Psoas muscle (tissue), 8 donors: ENCODE data around the gene BNC1. TPM values are rescaled to one million over a fixed set of nuclear protein-coding genes. Genes with fewer than 3 reads are reported as not detected.

ENCODE experiments used
- ATAC-seq, 4 donors: fragments of 200-7000 bp; cut with Tn5 transposase; one replicate each; pipeline ENCODE4 v1.9.1; 2020; ENCODE audit warnings: moderate library complexity in 3 of 4, mild to moderate bottlenecking in 2 of 4
- DNase-seq, 2 donors: peaks; one replicate each; pipeline ENCODE4 v3.0.0-alpha.2; 2020
- H3K27ac ChIP-seq: fragments of 200-600 bp; one replicate; pipeline ENCODE4 v1.8.0; 2022
- H3K27me3 ChIP-seq, 3 donors: fragments of 200-600 bp in 1 of 3; one replicate each; pipeline versions ENCODE4 v1.6.1 to v1.8.0; 2013 to 2022; ENCODE audit warnings: low read length in 2 of 3, mild to moderate bottlenecking in 2 of 3, moderate library complexity in 1 of 3; ENCODE audit not compliant: insufficient read depth in 3 of 3
- H3K36me3 ChIP-seq, 2 donors: fragments of 200-600 bp in 1 of 2; one replicate each; pipeline versions ENCODE4 v1.6.1 to v1.8.0; 2013 to 2022; ENCODE audit warnings: low read depth in 1 of 2, mild to moderate bottlenecking in 1 of 2, moderate library complexity in 1 of 2; ENCODE audit not compliant: insufficient read depth in 1 of 2
- H3K4me1 ChIP-seq: fragments of 200-600 bp; one replicate; pipeline ENCODE4 v1.8.0; 2022
- H3K4me3 ChIP-seq: fragments of 200-600 bp; one replicate; pipeline ENCODE4 v1.8.0; 2022; ENCODE audit warnings: mild to moderate bottlenecking
- H3K9me3 ChIP-seq: fragments of 200-600 bp; one replicate; pipeline ENCODE4 v1.8.0; 2022
- WGBS, 3 donors: extraction: QIAGEN DNeasy Blood & Tissue Kit; methylation state at CpG; one replicate each; pipeline versions ENCODE4 v1.1.6 to v1.1.7; 2013; 5-methylcytosine and 5-hydroxymethylcytosine counted together
- intact Hi-C, 2 donors: fragments of 100-400 bp; cut with DNase I; formaldehyde crosslinking; loops; one replicate each; pipeline versions ENCODE4 v1.11.0 to v1.14.2; 2022
- polyA plus RNA-seq, 3 donors: library from polyadenylated mRNA; stranded (reverse); fragments of 200-250 nt; gene quantifications; one replicate each; pipeline ENCODE4 v1.2.3, GENCODE V29; 2013
- total RNA-seq, 4 donors: library from RNA; stranded (reverse); fragmentation: NEBNext Ultra II Directional in 2 of 4; extraction: Animal tissue kit (Norgen Biotek cat#: 25700) in 2 of 4; gene quantifications; one replicate each; pipeline versions ENCODE4 v1.2.1 to v1.2.4, GENCODE V29; 2021 to 2023
- TF ChIP-seq, protein P1 (sequence below): fragments of 200-600 bp; IDR thresholded peaks from one replicate; pipeline ENCODE4 v1.8.0; 2022; ENCODE audit warnings: antibody characterized with exemption
- donor health status: healthy with polysubstance abuse.
- donor health status: DM: no; HTN: no; CAD: no; lungs with moderate emphysema.
- donor health status: Bipolar disorder and iron deficiency.
- donor health status: healthy.
- donor health status: DM: yes; HTN: yes; CAD: no.
- donor health status: DM: no; HTN: no; CAD: no.
- donor health status: DM: no; HTN: no; CAD: no.
- donor health status: DM: yes; HTN: yes; CAD: no.

The BNC1 gene
- total and polyA plus RNA-seq, 7 donors: 0.04 to 0.26 (median 0.10) TPM

- H3K27ac ChIP-seq: no peak overlapping the region
- H3K36me3 ChIP-seq: no peaks in the 10 kb centered on the region
- TF ChIP-seq, protein P1, sequence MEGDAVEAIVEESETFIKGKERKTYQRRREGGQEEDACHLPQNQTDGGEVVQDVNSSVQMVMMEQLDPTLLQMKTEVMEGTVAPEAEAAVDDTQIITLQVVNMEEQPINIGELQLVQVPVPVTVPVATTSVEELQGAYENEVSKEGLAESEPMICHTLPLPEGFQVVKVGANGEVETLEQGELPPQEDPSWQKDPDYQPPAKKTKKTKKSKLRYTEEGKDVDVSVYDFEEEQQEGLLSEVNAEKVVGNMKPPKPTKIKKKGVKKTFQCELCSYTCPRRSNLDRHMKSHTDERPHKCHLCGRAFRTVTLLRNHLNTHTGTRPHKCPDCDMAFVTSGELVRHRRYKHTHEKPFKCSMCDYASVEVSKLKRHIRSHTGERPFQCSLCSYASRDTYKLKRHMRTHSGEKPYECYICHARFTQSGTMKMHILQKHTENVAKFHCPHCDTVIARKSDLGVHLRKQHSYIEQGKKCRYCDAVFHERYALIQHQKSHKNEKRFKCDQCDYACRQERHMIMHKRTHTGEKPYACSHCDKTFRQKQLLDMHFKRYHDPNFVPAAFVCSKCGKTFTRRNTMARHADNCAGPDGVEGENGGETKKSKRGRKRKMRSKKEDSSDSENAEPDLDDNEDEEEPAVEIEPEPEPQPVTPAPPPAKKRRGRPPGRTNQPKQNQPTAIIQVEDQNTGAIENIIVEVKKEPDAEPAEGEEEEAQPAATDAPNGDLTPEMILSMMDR: no peak
- DNase-seq: no peak
- no peaks in the 10 kb centered on the region for H3K4me1 ChIP-seq
- H3K9me3 ChIP-seq: no peaks in the 10 kb centered on the region
- H3K4me3 ChIP-seq: no peak overlapping the region
- 92 to 95% (median 95%) methylated on average over 3 of the region's 3 CpGs for whole genome bisulfite sequencing, 3 donors
- H3K27me3 ChIP-seq: peaks cover 0 to 12% (median 0%) of the 10 kb centered on the region in 3 donors
- intact Hi-C loops: no loop called here
- no peak for ATAC-seq
Measured at GRCh38 chr15:83318861-83319415, 34.5 kb upstream of the BNC1 start.

- no peaks in the 10 kb centered on the region for H3K4me1 ChIP-seq
- no peak overlapping the region for H3K27ac ChIP-seq
- no peaks in the 10 kb centered on the region for H3K9me3 ChIP-seq
- H3K27me3 ChIP-seq: peaks cover 0 to 12% (median 0%) of the 10 kb centered on the region in 3 donors
- TF ChIP-seq, protein P1: no peak
- H3K4me3 ChIP-seq: no peak overlapping the region
- intact Hi-C loops: no loop called here
- DNase-seq: no peak
- H3K36me3 ChIP-seq: no peaks in the 10 kb centered on the region
- no peak for ATAC-seq
Measured at GRCh38 chr15:83318036-83318435, 33.6 kb upstream of the BNC1 start.

DNA sequence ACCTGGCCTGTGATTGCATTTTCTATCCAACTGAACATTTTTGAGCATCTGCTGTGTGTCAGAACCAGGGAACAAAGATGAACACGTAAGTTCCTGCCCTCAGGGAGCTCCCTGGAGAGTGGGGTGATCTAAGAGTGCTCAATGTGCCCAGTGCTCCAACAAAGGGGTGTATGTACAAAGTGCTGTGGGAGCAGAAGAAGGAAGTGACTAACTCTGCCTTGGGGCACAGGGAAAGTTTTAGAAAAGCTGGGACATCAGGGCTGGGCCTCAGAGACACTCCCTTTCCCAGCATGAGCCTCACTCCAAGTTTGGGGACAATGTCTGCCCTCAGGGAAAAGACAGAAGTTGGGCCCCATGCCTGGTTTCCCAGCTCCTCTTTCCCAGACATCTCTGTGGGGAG lies 27.6 kb upstream of the BNC1 start:
- Histone ChIP-seq H3K36me3 (no peaks in the 10 kb centered on the region), H3K27ac (no peak overlapping the region), H3K4me1 (no peaks in the 10 kb centered on the region), H3K27me3 (peaks cover 0 to 2% (median 0%) of the 10 kb centered on the region in 3 donors), H3K9me3 (no peaks in the 10 kb centered on the region), H3K4me3 (no peak overlapping the region)
- no peak for ATAC-seq
- DNase-seq: no peak
- TF ChIP-seq, protein P1: no peak
- WGBS, 3 donors: 67 to 74% (median 68%) methylated on average over 1 of the region's 1 CpG
- intact Hi-C loops: no loop called here

GRCh38 chr15:83310521-83311456 lies 26.3 kb upstream of the BNC1 start:
- Histone ChIP-seq H3K4me1 (no peaks in the 10 kb centered on the region), H3K9me3 (no peaks in the 10 kb centered on the region), H3K4me3 (no peak overlapping the region), H3K27ac (no peak overlapping the region), H3K27me3 (peaks cover 0 to 3% (median 0%) of the 10 kb centered on the region in 3 donors), H3K36me3 (no peaks in the 10 kb centered on the region)
- intact Hi-C loops: no loop called here
- 28 to 34% (median 29%) methylated on average over 5 of the region's 5 CpGs for WGBS, 3 donors
- TF ChIP-seq, protein P1: no peak
- ATAC-seq: no peak
- DNase-seq: no peak
